Measurements from ENCODE around the gene ENPP1. TPM values are rescaled to one million over a fixed set of nuclear protein-coding genes. Genes with fewer than 3 reads are reported as not detected.

The ENPP1 gene
- total RNA-seq, 6 donors from 2014 or later: 0.89 to 2.4 (median 1.5) TPM

DNA sequence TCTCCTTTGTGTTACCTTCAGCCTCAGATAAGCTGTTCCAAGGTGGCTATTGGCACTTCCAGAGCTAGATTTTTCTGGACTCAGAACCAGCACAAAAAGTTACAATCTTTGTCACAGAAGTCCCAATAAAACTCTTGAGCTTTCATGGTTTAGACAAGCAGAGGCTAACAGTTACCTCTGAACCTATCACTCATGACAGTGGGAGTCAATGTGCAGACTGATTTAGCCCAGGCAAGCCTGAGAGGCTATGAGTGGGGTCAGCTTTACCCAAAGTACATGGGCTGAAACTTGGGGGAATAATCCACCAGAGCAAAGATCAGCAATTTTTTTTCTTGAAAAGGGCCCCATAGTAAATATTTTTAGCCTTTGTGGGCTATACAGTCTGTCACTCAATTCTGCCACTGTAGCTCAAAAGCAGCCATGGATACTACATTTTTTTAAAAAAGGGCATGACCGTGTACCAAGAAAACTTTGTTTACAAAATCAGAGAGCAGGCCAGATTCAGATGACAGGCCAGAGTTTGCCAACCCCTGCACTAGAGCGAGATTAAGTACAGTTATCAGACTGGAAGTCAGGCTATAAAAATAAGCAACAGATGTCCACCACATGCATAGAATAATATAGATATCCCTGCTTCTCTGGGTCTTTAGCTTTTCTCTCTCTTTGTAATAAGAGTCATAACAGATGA lies 123.4 kb downstream of the ENPP1 start:
- Histone ChIP-seq H3K36me3 (no peaks in the 10 kb centered on the region), H3K9me3 (no peaks in the 10 kb centered on the region), H3K4me1 (no peaks in the 10 kb centered on the region), H3K27ac (no peak overlapping the region), H3K27me3 (no peaks in the 10 kb centered on the region), H3K4me3 (no peak overlapping the region)
- ATAC-seq (ENCODE audit: low FRiP score in 2 of 2) (no peak), DNase-seq (no peak)
- TF ChIP-seq POLR2AphosphoS5 (IDR thresholded peaks at IDR 0.05) (no peak), POLR2A (IDR thresholded peaks at IDR 0.05) (no peak), EP300 (IDR thresholded peaks at IDR 0.05) (no peak)
- TF ChIP-seq, protein P1, sequence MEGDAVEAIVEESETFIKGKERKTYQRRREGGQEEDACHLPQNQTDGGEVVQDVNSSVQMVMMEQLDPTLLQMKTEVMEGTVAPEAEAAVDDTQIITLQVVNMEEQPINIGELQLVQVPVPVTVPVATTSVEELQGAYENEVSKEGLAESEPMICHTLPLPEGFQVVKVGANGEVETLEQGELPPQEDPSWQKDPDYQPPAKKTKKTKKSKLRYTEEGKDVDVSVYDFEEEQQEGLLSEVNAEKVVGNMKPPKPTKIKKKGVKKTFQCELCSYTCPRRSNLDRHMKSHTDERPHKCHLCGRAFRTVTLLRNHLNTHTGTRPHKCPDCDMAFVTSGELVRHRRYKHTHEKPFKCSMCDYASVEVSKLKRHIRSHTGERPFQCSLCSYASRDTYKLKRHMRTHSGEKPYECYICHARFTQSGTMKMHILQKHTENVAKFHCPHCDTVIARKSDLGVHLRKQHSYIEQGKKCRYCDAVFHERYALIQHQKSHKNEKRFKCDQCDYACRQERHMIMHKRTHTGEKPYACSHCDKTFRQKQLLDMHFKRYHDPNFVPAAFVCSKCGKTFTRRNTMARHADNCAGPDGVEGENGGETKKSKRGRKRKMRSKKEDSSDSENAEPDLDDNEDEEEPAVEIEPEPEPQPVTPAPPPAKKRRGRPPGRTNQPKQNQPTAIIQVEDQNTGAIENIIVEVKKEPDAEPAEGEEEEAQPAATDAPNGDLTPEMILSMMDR (IDR thresholded peaks at IDR 0.05): no peak
- WGBS, 2 donors: 59 to 70% methylated on average over 2 of the region's 2 CpGs

DNA sequence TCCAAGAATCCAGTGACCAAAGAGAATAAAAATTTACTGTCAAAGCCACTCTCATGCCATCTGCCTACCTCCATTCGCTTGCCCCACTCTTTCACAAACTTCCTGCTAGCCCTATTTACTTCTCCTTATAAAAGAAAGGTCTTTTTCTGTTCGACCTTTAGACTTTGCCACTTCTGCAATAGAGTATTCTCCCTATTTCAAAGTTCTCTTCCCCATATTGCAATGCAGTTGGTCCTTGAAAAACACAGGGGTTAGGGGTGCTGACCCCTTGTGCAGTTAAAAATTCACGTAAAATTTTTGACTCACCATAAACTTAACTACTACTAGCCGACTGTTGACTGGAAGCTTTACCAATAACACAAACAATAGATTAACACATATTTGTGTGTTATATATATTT lies 128.3 kb downstream of the ENPP1 start:
- TF ChIP-seq, protein P1 (IDR thresholded peaks at IDR 0.05): no peak
- TF ChIP-seq EP300 (IDR thresholded peaks at IDR 0.05) (no peak), POLR2A (IDR thresholded peaks at IDR 0.05) (no peak), POLR2AphosphoS5 (IDR thresholded peaks at IDR 0.05) (no peak)
- Histone ChIP-seq H3K9me3 (no peaks in the 10 kb centered on the region), H3K27ac (no peak overlapping the region), H3K36me3 (no peaks in the 10 kb centered on the region), H3K27me3 (no peaks in the 10 kb centered on the region), H3K4me3 (no peak overlapping the region), H3K4me1 (peaks cover 0 to 5% (median 0%) of the 10 kb centered on the region in 4 donors)
- no peak for ATAC-seq (ENCODE audit: low FRiP score in 2 of 2)
- WGBS, 2 donors: 75 to 80% methylated on average over 4 of the region's 4 CpGs
- DNase-seq: no peak

GRCh38 chr6:131937226-131937625 lies 129.4 kb downstream of the ENPP1 start:
- Histone ChIP-seq H3K4me1 (peaks cover 0 to 5% (median 0%) of the 10 kb centered on the region in 4 donors), H3K4me3 (no peak overlapping the region), H3K9me3 (no peaks in the 10 kb centered on the region), H3K27ac (no peak overlapping the region), H3K36me3 (no peaks in the 10 kb centered on the region), H3K27me3 (no peaks in the 10 kb centered on the region)
- ATAC-seq (ENCODE audit: low FRiP score in 2 of 2) (peak in 1 of 2 donors; percentile 92), DNase-seq (no peak)
- TF ChIP-seq, protein P1 (IDR thresholded peaks at IDR 0.05): no peak
- TF ChIP-seq POLR2AphosphoS5 (IDR thresholded peaks at IDR 0.05) (no peak), POLR2A (IDR thresholded peaks at IDR 0.05) (no peak), EP300 (IDR thresholded peaks at IDR 0.05) (no peak)
- 61 to 80% methylated on average over 2 of the region's 2 CpGs for WGBS, 2 donors

DNA sequence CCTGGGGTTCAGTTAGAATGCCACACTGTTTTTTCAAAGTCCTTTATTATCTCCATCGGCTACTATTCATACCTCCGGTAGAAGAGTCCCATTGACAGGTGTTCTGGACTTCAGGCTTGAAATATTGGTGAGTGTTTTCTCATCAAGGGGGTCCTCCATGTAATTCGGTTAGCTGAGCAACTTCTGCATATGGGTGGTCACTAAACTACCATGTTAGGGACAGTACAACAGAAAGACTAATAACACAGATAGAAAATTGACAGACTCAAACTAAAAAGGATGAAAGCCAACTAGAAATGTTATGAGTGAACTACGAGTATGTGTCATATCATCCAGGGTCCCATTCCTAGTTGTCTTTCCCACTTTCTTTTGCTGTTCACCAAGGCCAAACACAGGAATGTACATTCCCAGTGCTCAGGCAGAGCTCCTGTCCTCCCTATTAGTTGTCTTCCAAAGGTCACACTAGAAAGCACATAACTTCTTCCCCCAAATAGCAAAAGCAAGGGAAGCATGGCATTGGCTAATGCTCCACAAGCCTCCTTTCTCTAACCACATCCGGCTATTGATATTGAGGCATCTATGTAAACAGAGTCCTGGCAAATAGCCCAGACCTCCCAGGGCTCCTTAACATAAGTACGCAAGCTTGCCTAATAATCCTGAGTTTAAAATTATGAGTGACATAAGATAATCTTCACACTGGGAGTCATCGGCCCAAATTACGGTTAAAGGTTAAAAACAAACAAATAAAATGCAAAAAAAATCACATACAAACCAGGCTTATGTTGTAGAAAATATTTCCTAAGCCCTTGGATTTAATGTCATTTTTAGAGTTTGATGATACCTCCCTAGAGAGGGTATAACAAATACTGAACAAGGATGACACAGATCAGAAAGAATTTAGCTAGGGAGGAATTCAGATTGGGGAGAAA lies 130.1 kb downstream of the ENPP1 start:
- 72 to 75% methylated on average over 8 of the region's 8 CpGs for WGBS, 2 donors

More for the DNA sequence above, 130.1 kb downstream of the ENPP1 start:
- H3K9me3 ChIP-seq: no peaks in the 10 kb centered on the region
- no peak for TF ChIP-seq EP300 (IDR thresholded peaks at IDR 0.05)
- TF ChIP-seq, protein P1 (IDR thresholded peaks at IDR 0.05): no peak
- no peak for TF ChIP-seq POLR2AphosphoS5 (IDR thresholded peaks at IDR 0.05)
- TF ChIP-seq POLR2A (IDR thresholded peaks at IDR 0.05): no peak
- no peak overlapping the region for H3K27ac ChIP-seq
- DNase-seq: no peak
- H3K4me1 ChIP-seq: peaks cover 0 to 5% (median 0%) of the 10 kb centered on the region in 4 donors
- no peak overlapping the region for H3K4me3 ChIP-seq
- no peaks in the 10 kb centered on the region for H3K36me3 ChIP-seq
- peak in 1 of 2 donors; percentile 72 for ATAC-seq (ENCODE audit: low FRiP score in 2 of 2)
- no peaks in the 10 kb centered on the region for H3K27me3 ChIP-seq

Small RNAs within 50 kb of the gene (small RNA-seq; reads per million reads assigned to genes)
- gene MIR548H5: 0 reads per million in 4 donors
- gene SELENOKP2: 0 reads per million in 4 donors

Other genes with a start within 250 kb of the ENPP1 start
- 1 to 10 TPM in 5 of 6 donors, not detected in 1; 1.2 to 5.1 (median 3.7) TPM for gene ARG1, start 234.8 kb upstream of the ENPP1 start, total RNA-seq
- gene MED23, start 179.8 kb upstream of the ENPP1 start, total RNA-seq: 10 to 100 TPM; 18.1 to 46.2 (median 23.9) TPM
- gene ENPP3, start 170.7 kb upstream of the ENPP1 start, total RNA-seq: 1 to 10 TPM in 2 of 6 donors, under 1 TPM in 4; under 0.01 to 2.1 (median 0.39) TPM
- 1 to 10 TPM in 1 of 6 donors, not detected in 5; 5.2 TPM for gene OR2A4, start 106.6 kb upstream of the ENPP1 start, total RNA-seq
- not detected for gene CTAGE9, start 97.0 kb upstream of the ENPP1 start, total RNA-seq
- gene CCN2, start 143.4 kb downstream of the ENPP1 start, total RNA-seq: 100 to 1,000 TPM in 5 of 6 donors, 10 to 100 TPM in 1; 96.4 to 320 (median 210) TPM

All from upper lobe of left lung (tissue), 6 donors.